ENCODE measurements around the gene NOL9.

The NOL9 gene

DNA sequence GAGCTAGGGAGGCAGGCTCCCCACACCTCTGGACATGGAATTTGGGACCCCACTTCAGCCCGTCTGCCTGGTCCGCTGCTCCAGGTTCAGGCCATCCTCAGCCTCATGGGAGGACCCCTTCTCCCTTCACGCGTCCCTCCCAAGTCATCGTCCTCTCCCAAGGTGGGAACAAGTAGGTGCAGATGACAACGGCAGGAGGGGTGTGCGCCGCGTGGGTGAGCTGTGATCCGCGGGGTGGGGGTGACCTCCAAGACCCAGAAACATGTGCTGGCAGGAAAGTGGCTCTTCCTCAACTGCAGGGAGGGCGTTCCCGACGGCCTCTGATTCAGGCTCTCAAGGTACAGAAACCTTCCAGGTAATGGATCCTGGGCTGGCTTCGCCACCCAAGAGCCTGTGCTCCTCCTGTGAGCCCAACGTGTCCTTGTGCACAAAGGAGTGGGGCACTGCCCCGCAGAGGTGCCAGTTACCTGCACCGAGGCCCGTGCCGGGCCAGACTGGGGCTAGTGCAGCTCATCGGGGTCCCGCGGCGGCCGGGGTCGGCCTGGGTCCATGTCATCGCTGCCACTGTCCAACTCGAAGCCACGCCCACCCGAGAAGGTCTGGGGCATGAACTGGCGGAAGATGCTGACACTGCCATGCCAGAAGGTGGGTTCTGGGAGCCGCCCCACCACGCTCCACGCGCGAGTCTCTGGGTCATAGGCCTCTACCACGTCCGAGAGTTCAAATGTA, 38.7 kb upstream of the NOL9 start:
- TF ChIP-seq, protein P1, sequence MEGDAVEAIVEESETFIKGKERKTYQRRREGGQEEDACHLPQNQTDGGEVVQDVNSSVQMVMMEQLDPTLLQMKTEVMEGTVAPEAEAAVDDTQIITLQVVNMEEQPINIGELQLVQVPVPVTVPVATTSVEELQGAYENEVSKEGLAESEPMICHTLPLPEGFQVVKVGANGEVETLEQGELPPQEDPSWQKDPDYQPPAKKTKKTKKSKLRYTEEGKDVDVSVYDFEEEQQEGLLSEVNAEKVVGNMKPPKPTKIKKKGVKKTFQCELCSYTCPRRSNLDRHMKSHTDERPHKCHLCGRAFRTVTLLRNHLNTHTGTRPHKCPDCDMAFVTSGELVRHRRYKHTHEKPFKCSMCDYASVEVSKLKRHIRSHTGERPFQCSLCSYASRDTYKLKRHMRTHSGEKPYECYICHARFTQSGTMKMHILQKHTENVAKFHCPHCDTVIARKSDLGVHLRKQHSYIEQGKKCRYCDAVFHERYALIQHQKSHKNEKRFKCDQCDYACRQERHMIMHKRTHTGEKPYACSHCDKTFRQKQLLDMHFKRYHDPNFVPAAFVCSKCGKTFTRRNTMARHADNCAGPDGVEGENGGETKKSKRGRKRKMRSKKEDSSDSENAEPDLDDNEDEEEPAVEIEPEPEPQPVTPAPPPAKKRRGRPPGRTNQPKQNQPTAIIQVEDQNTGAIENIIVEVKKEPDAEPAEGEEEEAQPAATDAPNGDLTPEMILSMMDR (IDR thresholded peaks at IDR 0.05; ENCODE audit: extremely low read depth, missing control alignments), result no peak
- DNase-seq (ENCODE audit: low spot score), result no peak

DNA sequence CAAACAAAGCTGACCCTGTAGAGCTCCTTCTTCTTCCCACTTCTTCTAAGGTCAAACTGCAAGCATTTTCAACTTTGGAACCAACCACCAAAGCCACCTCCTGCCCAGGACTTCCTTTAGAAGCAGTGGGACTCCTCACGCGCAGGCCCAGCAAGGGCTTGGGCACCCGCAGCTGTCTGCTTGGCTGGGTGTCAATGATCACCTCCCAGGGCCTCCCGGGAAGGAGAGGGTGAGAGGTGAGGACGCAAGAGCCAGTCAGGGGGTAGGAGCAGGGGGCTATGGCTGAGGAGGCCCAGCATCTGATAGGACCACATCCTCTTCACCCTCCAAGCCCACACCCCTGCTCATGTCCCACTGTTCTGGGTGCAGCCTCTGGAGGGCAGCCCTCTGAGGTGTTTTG, 38.1 kb upstream of the NOL9 start:
- TF ChIP-seq, protein P1 (IDR thresholded peaks at IDR 0.05; ENCODE audit: extremely low read depth, missing control alignments), result no peak
- no peak for DNase-seq (ENCODE audit: low spot score)

DNA sequence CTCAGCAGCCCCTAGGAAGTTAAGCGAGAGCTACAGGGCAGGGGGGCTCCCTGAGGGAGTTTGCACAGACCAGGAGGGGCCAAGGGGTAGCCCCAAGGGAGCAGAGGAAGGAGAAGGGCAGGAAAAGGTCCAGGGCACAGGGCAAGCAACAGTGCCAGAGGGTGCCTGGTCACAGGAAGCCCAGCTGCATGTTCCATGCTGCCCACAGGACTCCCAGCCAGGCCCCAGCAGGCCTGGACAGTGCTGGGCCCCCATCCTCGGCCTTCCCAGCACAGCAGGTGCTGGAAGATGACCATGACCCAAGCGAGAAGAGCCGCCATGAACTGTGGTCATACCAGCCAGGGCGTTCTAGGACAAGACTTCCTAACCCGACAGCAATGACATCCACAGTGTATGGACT, 37.3 kb upstream of the NOL9 start:
- DNase-seq (ENCODE audit: low spot score), result no peak

DNA sequence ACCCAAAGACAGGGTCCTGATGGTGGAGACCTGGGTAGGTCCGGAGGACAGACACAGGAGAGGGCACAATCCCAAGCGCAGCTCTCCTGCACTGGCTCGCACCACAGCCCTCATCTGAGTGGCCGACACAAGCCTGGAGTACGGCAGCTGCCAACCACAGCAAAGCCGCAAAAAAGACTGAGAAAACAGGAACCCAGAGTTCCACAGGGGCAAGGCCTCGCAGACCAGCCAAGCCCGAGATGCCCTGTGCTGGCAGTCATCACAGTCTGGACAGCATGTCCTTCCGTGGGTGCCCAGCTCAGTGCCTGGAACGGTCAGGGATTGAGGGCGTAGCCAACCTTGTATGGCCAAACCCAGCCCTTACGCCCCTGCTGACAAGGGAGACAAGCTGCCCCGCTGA, 36.9 kb upstream of the NOL9 start:
- DNase-seq (ENCODE audit: low spot score), result no peak
- TF ChIP-seq, protein P1 (IDR thresholded peaks at IDR 0.05; ENCODE audit: extremely low read depth, missing control alignments), result no peak

More for the DNA sequence above, 37.3 kb upstream of the NOL9 start:
- TF ChIP-seq, protein P1 (IDR thresholded peaks at IDR 0.05; ENCODE audit: extremely low read depth, missing control alignments), result no peak

DNA sequence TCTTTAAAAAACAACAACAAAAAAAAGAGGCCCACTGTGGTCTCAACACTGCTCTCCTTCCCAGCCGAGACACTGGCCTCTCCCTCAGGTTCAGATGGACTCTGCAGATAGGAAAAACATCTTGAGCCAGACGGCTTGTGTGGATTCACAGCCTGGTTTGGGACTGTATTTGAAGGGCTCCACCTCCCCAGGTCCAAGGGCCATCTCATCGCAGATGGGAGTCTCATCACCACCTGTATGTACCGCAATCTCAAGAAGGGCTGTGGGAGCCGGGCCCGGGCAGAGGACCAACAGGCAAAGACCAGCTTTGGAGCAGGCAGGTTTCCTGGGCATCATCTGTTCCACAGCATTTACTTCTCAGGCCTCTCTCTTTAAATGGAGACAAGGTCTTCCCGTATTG, 35.7 kb upstream of the NOL9 start:
- TF ChIP-seq, protein P1 (IDR thresholded peaks at IDR 0.05; ENCODE audit: extremely low read depth, missing control alignments), result no peak
- DNase-seq (ENCODE audit: low spot score), result no peak

DNA sequence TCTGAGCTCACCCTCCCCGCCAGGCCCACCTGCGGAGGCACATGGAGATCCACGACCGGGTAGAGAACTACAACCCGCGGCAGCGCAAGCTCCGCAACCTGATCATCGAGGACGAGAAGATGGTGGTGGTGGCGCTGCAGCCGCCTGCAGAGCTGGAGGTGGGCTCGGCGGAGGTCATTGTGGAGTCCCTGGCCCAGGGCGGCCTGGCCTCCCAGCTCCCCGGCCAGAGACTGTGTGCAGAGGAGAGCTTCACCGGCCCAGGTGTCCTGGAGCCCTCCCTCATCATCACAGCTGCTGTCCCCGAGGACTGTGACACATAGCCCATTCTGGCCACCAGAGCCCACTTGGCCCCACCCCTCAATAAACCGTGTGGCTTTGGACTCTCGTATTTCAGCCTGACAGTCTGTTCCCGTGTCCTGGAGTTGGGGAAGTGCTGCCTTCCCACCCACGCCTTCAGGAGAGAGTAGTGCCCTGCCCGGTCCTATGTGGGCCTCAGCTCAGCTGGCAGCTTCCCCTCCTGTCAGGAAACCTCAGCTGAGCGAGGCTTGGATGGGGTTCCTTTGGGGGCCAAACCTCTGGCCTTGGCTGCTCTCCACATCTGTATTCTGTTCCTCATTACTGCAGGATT, 34.7 kb upstream of the NOL9 start:
- TF ChIP-seq, protein P1 (IDR thresholded peaks at IDR 0.05; ENCODE audit: extremely low read depth, missing control alignments), result no peak
- DNase-seq (ENCODE audit: low spot score), result no peak

DNA sequence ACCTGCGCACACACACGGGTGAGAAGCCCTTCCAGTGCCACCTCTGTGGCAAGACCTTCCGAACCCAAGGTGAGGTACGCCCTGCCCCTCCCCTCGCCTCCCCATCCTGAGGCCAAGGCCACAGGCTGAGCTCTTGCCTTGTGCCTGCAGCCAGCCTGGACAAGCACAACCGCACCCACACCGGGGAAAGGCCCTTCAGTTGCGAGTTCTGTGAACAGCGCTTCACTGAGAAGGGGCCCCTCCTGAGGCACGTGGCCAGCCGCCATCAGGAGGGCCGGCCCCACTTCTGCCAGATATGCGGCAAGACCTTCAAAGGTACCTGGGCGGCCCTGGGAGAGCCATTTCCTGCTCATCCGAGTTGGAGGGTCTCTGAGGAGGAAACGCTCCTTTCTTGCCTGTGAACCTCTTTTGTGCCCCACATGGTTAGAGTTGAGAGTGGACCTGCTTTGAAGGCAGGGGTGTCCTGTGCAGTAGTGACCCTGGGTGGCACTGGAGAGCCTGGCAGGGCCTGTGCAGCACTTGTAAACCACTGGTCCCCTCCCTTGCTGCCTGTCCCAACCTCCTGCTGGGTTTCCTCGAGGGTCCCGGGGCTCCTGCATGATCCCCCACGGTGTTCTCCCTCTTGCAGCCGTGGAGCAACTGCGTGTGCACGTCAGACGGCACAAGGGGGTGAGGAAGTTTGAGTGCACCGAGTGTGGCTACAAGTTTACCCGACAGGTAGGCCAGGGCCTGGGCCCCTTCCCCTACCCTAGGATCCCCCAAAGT, 34.0 kb upstream of the NOL9 start:
- TF ChIP-seq, protein P1 (IDR thresholded peaks at IDR 0.05; ENCODE audit: extremely low read depth, missing control alignments), result no peak
- DNase-seq (ENCODE audit: low spot score), result no peak
